HG03432 (cell line): Measurements from ENCODE around the gene NAA11.

Experiments
- ATAC-seq: cut with Tn5 transposase; IDR thresholded peaks from one replicate; pipeline ENCODE4 v1.9.1; 2021; ENCODE audit warnings: mild to moderate bottlenecking, moderate library complexity; ENCODE audit not compliant: unreplicated experiment

Gene NAA11

GRCh38 chr4:79325864-79326328 is at the start of gene NAA11:
Gene NAA11, minus strand, starts transcription at chr4:79326061. Its CDS starts 184 bp downstream, at chr4:79325877.
- ATAC-seq, result no peak

DNA sequence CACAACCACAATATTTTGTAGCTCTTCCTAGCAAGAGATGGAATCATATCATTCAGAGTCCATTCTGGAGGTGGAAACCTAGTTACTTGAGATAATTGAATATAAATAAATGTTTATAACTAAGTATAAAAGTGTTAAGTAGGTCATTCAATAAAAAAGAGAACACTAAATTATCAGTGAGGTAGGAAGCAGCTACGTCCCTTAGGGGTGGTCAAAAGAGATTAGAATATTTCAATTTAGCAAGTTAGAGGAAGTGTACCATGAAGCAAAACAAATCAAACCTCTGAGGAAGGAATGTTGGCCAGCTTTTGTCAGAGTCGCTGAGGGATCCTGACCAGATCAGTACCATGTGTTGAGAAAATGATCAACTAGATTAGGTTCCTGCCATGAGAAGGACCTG is 44.2 kb upstream of the NAA11 start:
- no peak for ATAC-seq

DNA sequence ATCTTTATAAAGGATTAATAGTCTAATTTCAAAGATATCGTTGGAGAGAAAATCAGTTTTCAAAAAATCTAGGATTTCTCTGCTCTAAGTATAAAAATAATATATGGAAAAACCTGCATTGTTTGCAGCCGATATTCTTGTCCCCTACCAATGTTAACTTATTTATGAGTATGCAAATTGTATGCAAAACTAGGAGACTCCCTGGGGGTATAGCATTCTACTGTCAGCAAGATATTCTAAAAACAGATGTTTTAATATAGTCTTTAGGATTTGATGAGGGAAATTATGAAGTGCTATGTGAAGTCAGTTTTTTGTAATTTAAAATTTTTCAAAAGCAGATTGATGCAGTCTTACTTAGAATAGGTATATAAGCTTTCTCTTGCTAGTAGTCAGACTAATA is 41.2 kb upstream of the NAA11 start:
- no peak for ATAC-seq

DNA sequence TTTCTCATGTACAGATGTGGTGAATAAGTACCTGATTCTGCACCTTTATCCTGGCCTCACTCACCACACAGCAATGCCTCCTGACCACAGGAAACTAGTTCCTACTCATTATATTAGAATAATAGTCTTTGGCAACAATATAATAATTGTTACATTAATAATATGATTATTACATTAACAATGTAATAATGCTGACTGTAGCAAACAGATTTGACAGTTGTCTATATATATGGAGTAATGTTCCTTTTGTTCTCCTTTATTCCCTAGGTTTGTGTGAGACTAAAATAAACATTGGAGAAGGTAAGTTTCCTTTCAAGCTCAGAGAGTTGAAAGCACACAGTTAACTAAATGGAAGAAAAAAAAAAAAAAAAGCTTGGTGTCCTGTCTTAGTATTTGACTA is 40.6 kb upstream of the NAA11 start:
- ATAC-seq, result no peak

DNA sequence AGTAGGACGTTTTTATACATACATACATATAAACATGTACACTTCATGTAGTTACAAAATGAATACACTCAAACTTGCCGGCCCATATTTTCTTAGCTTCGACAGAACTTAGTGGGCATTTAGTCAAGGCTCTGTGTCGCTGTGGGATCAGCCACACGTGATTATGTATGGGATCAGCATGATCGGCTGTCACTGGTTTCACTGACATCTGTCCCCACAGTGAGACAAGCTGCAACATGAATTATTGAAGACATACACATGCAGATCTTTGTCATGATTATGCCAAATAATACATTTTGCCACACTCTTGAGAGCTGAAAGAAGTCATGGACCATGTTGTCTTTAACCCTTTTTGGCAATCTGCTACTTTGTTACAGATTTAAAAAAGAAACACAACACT is 38.2 kb upstream of the NAA11 start:
- ATAC-seq, result no peak

- no peak for ATAC-seq
Observed at GRCh38 chr4:79362626-79363025, 36.8 kb upstream of the NAA11 start.

DNA sequence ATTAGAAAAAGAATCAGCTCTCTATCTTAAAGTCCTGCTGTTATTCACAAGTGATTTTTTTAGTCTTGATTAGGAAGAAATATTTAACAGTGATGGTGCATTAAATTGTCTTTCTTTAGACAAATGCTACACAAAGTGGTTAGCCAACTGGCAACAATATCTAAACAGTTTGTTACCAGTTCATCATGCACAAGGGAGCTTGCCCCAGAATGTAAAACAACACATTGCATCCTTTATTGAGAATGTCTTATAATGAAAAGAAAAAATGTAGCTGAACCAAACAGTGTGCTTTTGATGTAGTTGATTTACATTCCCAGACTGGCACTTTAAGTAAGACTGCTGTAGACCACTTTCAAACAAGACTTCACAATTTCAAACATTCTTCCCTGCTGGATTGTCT is 34.1 kb upstream of the NAA11 start:
- no peak for ATAC-seq

DNA sequence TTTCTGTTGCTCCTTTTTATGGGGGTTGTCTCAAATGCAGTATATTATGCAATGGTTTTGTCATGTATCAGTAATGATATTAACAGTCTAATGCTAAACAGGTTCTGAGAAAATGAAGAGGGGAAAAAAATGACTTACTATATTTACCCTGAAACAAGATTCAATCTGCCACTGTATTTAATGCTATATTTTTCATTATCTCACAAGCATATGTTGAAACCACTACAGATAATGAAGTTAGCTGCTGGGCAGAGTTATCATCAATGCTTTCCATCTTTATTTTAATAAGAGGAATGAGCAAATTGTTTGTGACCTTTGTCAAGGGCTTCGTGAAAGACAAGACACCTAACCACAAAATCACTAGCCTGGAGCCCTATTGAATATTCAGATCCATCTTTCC is 32.6 kb upstream of the NAA11 start:
- ATAC-seq, result no peak

DNA sequence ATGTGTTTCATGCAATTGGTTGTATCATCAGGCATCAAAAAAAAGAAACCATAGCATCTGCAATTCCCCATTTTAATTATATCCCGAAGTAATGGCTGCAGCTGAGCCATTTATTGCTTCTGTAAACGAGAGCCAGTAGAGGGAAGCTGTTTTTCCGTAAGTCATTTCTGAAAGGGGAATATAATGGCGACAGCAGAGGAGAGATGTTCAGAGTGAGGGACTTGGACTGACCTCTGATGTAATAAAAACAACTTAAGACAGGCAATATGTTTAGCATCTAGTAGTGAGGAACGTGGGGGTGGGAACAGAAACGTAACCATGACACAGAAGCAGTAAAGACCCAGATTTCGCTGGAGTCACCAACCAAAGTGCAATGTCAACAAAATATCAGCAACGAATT is 31.5 kb upstream of the NAA11 start:
- ATAC-seq, result no peak

GRCh38 chr4:79353075-79353474 is 27.2 kb upstream of the NAA11 start:
- no peak for ATAC-seq

DNA sequence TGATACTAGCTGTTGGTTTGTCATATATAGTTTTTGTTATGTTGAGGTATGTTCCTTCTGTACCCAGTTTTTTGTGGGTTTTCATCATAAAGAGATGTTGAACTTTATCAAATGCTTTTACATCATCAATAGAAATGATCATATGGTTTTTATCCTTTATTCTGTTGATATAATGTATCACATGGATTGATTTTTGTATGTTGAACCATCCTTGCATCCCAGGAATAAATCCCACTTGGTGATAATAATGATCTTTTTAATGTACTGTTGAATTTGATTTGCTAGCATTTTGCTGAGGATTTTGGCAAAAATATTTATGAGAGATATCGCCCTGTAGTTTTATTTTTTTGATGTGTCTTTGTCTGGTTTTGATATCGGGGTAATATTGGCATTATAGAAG is 22.5 kb upstream of the NAA11 start:
- ATAC-seq, result no peak

GRCh38 chr4:79341893-79342653 is 16.2 kb upstream of the NAA11 start:
- no peak for ATAC-seq

GRCh38 chr4:79340568-79340967 is 14.7 kb upstream of the NAA11 start:
- ATAC-seq, result no peak

- ATAC-seq, result peak; percentile 87
Observed at GRCh38 chr4:79338148-79338547, 12.3 kb upstream of the NAA11 start.

- no peak for ATAC-seq
Observed at GRCh38 chr4:79334783-79335182, 8.9 kb upstream of the NAA11 start.

DNA sequence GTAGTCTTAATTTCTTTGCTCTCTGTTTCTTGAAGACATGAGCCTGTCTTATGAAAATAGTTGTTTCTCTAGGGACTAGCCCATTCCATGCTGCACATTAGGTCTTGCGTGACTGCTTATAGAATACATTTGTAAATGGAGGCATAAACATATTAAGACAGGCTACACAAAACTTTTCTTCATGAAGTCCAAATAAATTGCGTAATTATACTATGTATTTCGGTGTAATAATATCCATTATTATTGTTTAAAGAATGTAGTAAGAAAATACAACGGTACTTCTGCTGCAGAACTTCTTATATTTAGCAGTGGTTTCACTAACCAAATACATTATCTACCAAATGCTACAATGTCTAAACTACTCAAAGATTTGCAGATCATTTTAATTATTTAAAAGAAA is 8.5 kb upstream of the NAA11 start:
- ATAC-seq, result no peak

DNA sequence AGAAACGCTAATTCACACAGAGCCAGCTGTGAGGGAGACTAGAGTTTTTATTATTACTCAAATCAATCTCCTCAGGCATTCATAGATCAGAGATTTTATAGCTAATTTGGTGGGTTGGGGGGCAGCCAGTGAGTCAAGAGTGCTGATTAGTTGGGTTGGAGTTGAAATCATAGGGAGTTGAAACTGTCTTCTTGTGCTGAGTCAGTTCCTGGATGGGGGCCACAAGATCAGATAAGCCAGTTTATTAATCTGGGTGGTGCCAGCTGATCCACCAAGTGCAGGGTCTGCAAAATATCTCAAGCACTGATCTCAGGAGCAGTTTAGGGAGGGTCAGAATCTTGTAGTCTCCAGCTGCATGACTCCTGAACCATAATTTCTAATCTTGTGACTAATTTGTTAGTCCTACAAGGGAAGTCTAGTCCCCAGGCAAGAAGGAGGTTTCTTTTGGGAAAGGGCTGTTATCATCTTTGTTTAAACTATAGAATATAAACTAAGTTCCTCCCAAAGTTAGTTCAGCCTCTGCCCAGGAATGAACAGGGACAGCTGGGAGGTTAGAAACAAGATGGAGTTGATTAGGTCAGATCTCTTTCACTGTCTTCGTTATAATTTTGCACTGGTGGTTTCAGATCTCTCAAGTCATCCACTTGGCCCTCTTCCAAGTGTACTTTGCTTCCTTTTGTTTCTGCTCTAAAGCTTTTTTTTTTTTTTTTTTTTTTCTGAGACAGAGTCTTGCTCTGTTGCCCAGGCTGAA is 5.4 kb upstream of the NAA11 start:
- ATAC-seq, result no peak

- ATAC-seq, result no peak
Observed at GRCh38 chr4:79330720-79331119, 4.9 kb upstream of the NAA11 start.

- no peak for ATAC-seq
Observed at GRCh38 chr4:79325436-79325835, 425 bp downstream of the NAA11 start.

- no peak for ATAC-seq
Observed at GRCh38 chr4:79319975-79320374, 5.9 kb downstream of the NAA11 start.

DNA sequence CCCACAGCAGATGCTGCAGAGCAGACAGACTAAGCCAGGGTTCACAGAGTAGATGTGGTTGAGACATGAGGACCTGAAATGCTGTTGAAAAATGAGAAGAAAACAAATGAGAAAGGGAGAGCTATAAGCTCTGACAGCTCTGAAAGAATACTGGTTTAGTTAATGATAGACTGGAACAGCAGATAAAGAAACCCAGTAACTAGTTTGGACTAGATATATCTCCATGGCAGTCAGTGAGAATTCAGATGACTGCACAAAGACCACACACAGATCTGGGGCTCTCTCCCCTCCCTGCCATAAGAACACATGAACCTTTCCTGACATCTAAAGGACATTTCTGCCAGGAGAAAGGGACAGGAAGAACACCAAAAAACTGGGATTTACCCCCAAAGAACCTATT is 8.2 kb downstream of the NAA11 start:
- ATAC-seq, result no peak

GRCh38 chr4:79315891-79316290 is 10.0 kb downstream of the NAA11 start:
- ATAC-seq, result no peak
